ENCODE results near the gene EGR2.

Gene EGR2

DNA sequence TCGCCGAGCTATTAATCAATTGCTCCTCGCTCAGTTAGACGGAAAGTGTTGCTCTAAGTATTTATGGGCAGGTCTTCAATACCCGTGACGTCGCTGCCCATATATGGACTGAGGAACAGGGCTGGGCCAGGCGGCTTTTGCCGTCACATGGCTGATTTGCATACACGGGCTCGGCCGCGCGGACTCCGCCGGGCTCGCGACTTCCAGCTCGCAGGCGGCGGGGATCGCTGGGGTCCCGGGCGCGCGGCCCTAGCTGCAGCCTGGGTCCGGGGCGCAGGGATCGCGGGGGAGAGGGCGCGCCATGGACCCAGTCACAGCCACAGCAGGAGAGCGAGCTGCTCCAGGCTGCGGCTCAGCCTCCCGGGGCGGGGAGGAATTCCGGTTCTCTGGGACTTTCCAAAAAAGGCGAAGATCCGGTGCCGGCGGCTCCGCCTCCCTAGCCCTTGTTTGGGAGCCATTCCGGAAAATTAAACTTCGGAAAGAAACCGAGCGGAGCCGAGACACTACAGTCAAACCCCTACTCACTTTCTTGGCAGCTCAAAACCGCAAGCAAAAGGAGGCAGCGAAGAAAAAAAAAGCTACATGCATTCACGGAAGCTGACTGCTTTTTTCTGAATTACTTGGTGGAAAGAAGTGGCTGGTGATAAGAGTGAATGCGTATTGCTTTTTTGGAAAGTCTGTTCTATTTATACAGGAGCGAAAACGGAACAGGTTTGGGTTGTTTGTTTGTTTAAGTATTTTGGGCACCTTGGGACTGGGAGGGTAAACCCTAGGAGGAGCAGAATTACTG is at the start of gene EGR2:
Gene EGR2 (minus strand): TSS at position 36 of the 790 bp plus-strand sequence. CDS start 337 bp downstream, outside the sequence.
- DNase-seq (ENCODE audit: low spot score): peak; percentile 82

DNA sequence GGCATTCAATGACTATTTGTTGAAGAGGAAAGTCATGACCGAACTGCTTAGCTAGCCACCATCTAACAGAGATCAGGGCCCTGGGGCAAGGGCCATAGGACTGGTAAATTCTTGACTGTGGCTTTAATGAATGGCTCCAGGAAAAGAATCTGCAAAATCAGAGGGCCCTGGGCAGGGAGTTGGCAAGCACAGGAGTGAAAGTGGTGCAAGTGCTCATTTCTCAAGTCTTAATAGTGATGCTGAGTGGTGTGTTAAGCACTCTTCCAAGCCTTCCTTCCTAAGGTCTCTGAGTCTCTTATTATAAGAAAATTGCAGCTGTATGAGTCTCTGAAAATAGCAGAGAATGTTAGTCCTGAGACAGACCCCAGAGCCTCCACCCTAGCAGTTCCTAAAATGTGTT is 46.3 kb upstream of the EGR2 start:
- no peak for DNase-seq (ENCODE audit: low spot score)

- DNase-seq (ENCODE audit: low spot score): no peak
Observed at GRCh38 chr10:62861507-62861906, 45.3 kb upstream of the EGR2 start.

GRCh38 chr10:62860946-62861345 is 44.8 kb upstream of the EGR2 start:
- DNase-seq (ENCODE audit: low spot score): no peak

DNA sequence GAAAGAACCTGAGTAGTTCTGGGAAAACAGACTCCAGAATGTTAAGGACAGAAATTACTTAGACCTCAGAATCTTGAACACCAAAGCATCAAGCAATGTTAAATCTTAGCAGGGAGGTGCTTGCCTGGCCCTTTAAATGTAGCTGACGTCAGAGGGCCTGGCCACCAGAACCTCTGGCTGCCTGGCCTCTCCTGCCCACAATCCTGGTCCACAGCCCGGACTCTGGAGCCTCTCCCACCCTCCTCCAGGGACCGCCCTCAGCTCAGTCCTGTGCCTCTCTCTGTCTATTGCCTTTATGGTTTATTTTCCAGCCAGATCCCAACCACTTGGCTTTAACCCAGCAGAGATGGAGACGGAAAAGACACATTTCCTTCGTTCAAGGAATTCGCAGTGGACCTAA is 42.2 kb upstream of the EGR2 start:
- DNase-seq (ENCODE audit: low spot score): no peak

DNA sequence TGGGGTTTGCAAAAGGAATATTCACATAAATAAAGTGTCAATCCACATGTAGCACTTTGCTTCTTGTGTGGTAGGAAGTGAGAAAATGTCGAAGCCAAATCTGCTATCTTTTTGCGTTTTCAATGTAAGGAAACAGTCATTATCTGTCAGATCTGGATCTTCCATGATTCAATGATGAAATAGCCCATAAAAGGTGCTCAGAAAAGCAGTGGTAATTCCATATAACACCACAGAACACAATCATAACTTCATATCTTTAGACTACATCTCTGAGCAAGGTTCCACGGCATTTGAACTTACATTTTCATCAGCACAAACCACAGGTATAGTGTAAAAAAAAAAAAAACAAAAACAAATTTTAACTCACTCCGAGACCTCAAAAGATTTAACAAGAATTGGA is 39.9 kb upstream of the EGR2 start:
- no peak for DNase-seq (ENCODE audit: low spot score)

GRCh38 chr10:62853710-62854109 is 37.5 kb upstream of the EGR2 start:
- DNase-seq (ENCODE audit: low spot score): no peak

DNA sequence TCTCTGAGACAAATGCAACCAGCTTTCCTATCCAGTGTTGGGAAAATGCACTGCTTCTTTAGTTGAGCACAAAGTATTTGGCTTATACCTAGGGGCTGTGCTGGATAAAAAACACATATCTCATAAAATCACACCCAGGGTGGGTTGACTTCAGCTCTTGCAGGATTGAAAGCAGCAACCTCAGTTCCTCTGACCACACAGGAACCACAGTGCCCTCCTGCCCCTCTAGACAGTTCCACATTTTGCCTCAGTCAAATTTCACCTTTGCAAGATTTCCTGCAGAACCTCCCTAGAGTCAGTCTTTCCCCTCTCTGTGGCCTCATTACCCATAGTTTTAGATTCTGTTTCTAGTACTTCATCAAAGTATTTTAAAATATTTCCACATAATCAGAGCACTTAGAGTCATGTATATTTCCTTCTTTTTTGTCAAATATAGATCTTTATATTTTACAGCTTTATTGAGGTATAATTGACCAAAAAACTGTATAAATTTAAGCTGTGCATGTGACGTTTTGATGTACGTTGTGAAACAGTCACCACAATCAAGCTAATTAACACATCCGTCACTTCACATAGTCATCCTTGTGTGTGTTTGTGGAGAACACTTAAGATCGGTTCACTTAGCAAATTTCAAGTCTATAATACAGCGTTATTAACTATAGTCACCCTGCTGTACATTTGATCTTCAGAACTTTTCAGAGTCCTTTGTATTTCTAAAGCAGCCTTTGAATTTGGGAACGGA is 37.0 kb upstream of the EGR2 start:
- DNase-seq (ENCODE audit: low spot score): no peak

- DNase-seq (ENCODE audit: low spot score): no peak
Observed at GRCh38 chr10:62851442-62851841, 35.3 kb upstream of the EGR2 start.

GRCh38 chr10:62850646-62851045 is 34.5 kb upstream of the EGR2 start:
- DNase-seq (ENCODE audit: low spot score): no peak

GRCh38 chr10:62847433-62847832 is 31.3 kb upstream of the EGR2 start:
- no peak for DNase-seq (ENCODE audit: low spot score)

- no peak for DNase-seq (ENCODE audit: low spot score)
Observed at GRCh38 chr10:62844280-62845011, 28.3 kb upstream of the EGR2 start.

- DNase-seq (ENCODE audit: low spot score): no peak
Observed at GRCh38 chr10:62843600-62843999, 27.4 kb upstream of the EGR2 start.

DNA sequence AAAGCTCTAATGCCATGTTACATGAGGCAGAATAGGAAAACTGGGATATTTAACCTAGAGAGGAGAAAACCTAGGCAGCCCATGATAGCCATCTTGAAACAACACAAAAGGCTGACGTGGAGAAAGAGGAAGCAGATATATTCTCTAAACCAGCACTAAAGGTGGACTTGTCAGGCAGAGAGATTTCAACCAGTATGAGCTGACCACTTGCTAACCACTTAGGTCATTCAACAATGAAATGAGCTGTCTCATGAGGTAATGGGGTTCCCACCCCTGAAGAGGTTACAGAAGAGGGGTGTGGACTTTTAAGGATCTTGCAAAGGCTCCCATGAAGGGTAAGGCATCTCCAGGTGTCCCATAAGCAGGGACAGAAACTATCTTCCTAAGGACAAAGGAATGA is 26.8 kb upstream of the EGR2 start:
- no peak for DNase-seq (ENCODE audit: low spot score)

- DNase-seq (ENCODE audit: low spot score): no peak
Observed at GRCh38 chr10:62839590-62839989, 23.4 kb upstream of the EGR2 start.

DNA sequence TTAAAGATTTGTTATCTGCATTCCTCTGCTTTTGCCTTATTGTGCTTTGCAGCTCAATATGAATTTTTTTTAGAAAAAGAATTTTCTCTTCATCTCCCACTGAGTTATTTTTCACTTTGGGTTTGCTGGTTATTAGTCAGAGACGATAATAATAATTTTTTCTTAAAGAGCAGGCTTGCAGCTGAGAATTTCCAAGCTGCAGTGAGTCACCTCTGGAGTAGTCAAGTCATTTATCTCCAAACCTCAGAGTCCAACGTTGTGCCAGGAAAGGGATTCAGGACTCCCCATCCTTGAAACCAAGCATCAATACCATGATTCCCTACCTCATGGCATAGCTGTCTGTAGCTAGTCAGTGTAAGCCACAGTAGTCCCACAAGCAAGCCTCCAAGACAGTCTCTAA is 15.2 kb upstream of the EGR2 start:
- DNase-seq (ENCODE audit: low spot score): no peak

DNA sequence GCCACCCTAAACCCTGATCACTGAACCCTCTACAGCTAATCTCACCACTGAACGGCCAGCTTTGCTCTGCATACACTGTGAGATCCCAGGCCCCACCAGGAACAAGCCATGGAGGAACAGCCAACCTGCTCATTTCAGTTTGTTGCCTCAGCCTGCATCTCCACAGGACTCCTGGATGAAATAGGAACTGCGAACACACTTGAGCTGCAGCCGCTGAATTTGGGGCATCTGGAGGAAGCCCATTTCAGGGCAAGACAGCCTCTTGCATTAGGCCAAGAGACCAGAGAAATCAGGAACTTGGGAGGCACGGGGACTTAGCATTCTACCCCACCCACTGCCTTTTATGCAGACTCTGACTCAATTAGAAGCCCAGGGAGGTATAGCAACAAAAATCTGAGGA is 14.5 kb upstream of the EGR2 start:
- DNase-seq (ENCODE audit: low spot score): no peak

DNA sequence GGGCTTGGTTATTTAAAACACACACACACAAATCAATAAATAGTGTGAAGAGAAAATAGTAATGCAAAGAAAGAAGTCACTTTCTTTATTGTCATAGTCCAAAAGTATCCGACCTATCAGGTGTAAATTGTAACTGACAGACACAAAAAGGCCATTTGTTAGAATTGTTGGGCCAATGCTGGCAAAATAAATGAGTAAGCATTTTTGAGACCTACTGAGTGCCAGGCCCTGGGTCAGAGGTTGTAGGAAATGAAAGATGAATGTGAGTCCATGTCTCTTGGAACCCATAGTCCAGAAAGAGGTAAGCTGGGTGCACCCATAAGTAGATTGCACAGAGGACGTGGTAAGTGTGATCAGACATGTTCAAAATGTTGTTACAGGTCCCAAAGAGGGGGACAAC is 13.5 kb upstream of the EGR2 start:
- no peak for DNase-seq (ENCODE audit: low spot score)

- no peak for DNase-seq (ENCODE audit: low spot score)
Observed at GRCh38 chr10:62826273-62826672, 10.1 kb upstream of the EGR2 start.

DNA sequence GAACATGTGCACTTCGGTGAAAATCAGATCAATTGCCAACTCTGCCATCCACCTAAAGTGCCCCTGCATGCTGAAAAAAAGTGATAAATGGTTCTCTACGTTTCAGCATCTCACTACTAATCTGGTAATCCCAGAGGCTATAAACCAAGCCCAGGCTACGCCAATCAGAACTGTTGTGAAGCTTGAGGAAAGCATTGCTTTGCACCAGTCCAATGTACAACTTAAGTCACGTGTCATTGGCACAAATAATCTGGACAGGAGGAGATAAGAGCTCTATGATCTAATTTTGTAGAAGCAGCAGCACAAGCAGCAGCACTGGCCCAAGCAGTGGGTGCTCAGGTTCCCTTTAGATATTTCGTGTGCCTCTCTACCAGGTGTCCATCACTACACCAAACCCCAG is 4.4 kb upstream of the EGR2 start:
- DNase-seq (ENCODE audit: low spot score): no peak

DNA sequence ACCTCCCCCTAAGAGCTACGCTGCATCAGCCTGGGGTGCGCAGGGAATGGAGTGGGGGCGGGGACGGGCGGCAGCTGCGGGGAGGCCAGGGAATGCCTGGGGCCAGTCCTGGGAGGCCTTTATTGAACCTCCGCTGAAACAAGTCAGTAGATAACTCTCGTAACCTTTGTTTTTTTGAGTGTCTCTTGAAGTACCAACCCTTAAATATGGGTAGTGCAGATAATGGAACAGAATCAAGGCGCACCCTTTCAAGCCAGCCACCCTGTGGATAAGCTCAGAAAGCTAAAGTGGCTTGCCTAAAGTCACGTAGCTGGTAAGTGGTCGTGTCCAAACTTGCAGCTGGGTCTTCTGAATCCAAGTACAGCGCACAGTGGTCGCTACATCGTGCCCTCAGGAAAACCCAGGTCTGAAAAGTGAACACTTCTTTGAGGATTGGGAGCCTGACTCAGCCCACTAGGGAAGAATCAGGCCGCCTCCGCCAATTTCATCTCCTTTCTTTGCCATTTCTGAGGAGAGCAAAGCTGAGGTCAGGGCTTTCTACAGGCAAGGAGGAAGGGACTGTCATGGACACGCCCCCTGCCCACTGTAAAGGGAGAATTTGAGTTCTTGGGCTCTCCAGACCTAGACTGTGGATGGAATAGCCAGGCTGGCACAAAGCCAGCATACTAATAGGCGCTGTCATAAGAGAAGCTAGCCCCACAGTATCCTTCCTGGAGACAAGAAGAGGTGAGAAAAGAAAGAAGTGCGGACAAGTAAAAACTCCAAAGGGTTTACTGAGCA is 3.2 kb upstream of the EGR2 start:
- no peak for DNase-seq (ENCODE audit: low spot score)

DNA sequence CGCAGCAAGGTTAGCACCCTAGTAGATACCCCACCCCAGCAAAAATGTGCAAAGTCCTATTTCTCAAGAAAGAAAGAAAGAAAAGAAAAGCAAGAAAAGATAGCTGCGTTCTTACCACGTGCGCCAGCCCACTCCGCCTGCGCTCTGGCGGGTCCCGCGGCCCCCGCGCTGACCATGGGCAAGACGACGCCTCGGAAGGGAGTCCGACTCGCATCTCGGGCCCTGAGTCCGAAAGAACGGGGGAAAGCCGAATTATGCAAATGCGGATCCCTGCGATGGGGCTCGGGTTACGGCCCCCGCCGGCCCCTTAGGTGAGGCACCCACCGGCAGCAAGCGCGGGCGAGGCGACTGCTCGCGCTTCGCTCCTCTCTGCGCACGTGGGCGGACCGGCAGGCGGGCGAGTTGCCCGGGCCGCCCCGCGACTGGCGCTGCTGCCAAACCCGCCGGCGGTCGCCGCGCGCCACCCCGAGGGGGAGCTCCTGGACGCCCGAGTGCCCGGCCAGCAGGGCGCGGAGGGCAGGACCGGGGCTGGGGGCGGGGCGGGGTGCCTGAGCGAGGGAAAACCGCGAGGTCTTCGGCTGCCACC is 2.4 kb upstream of the EGR2 start:
- DNase-seq (ENCODE audit: low spot score): peak; percentile 47

All from D341Med (cell line).